Stomach (tissue), 9 donors: ENCODE data around the gene CRYZL1. TPM values are rescaled to one million over a fixed set of nuclear protein-coding genes. Genes with fewer than 3 reads are reported as not detected.

ENCODE experiments used
- DNase-seq, 2 donors: peaks; one replicate each; pipeline versions ENCODE4 v3.0.0 to v3.0.0-alpha.2; 2013 to 2019
- H3K27ac ChIP-seq, 5 donors: fragments of 200-600 bp in 4 of 5; sonication (generic) in 4 of 5; one replicate each; pipeline ENCODE4 v1.5.1; 2013 to 2019; ENCODE audit warnings: mild to moderate bottlenecking in 1 of 5, moderate library complexity in 1 of 5
- H3K27me3 ChIP-seq, 3 donors: fragments of 200-600 bp; sonication (generic); one replicate each; pipeline ENCODE4 v1.5.1; 2017 to 2019; ENCODE audit warnings: mixed run types in 1 of 3
- H3K36me3 ChIP-seq, 4 donors: fragments of 200-600 bp; sonication (generic); 1 replicate in 3 of 4; 2 replicates in 1 of 4; pipeline ENCODE4 v1.5.1; 2016 to 2019
- H3K4me1 ChIP-seq, 4 donors: fragments of 200-600 bp; sonication (generic); one replicate each; pipeline ENCODE4 v1.5.1; 2016 to 2019
- H3K4me3 ChIP-seq, 4 donors: fragments of 200-600 bp; sonication (generic) in 3 of 4; one replicate each; pipeline ENCODE4 v1.5.1; 2016 to 2019; ENCODE audit warnings: mild to moderate bottlenecking in 1 of 4
- H3K9me3 ChIP-seq, 4 donors: fragments of 200-600 bp; sonication (generic); one replicate each; pipeline ENCODE4 v1.5.1; 2016 to 2019
- EP300 ChIP-seq: sonication (generic); formaldehyde crosslinking; IDR thresholded peaks from one replicate; pipeline ENCODE4 v1.6.1; 2017; ENCODE audit warnings: antibody characterized with exemption
- POLR2A ChIP-seq, 4 donors: fragments of 450-650 bp; IDR thresholded peaks; one replicate each; pipeline ENCODE4 v1.6.1; 2016; ENCODE audit warnings: antibody characterized with exemption in 4 of 4, control low read depth in 2 of 4, mild to moderate bottlenecking in 1 of 4, moderate library complexity in 1 of 4
- POLR2AphosphoS5 ChIP-seq, 3 donors: sonication (generic); formaldehyde crosslinking; IDR thresholded peaks; one replicate each; pipeline ENCODE4 v1.6.1; 2016; ENCODE audit warnings: antibody characterized with exemption in 3 of 3
- WGBS, 5 donors: extraction: QIAGEN DNeasy Blood & Tissue Kit in 3 of 5; methylation state at CpG; one replicate each; pipeline versions ENCODE4 v1.1.5 to v1.1.7; 2013 to 2018; 5-methylcytosine and 5-hydroxymethylcytosine counted together
- intact Hi-C: fragments of 100-400 bp; cut with DNase I; formaldehyde crosslinking; loops from one replicate; pipeline ENCODE4 v1.15.1; 2023; ENCODE audit warnings: low total_unique reads
- polyA plus RNA-seq, 3 donors: library from polyadenylated mRNA; stranded (reverse); fragments of 200-250 nt; gene quantifications; one replicate each; pipeline ENCODE4 v1.2.3, GENCODE V29; 2013
- total RNA-seq, 5 donors: library from RNA; depleted of rRNA; stranded (reverse); fragments of >200 nt; gene quantifications; one replicate each; pipeline versions ENCODE4 v1.1.0 to v1.2.3, GENCODE V29; 2014 to 2016
- TF ChIP-seq, protein P1 (sequence below), 7 experiments: fragments of 450-650 bp in 4 of 7; fragments of 200-600 bp in 3 of 7; sonication (generic) in 3 of 7; IDR thresholded peaks; one replicate each; pipeline ENCODE4 v1.5.1; 2016 to 2019; ENCODE audit warnings: antibody characterized with exemption in 7 of 7, control low read depth in 2 of 7, mild to moderate bottlenecking in 1 of 7
- donor health status: healthy with polysubstance abuse.
- donor health status: Bipolar disorder and iron deficiency.
- donor health status: healthy.

Gene CRYZL1
- total and polyA plus RNA-seq, 8 donors: 9.3 to 73.5 (median 28.8) TPM

DNA sequence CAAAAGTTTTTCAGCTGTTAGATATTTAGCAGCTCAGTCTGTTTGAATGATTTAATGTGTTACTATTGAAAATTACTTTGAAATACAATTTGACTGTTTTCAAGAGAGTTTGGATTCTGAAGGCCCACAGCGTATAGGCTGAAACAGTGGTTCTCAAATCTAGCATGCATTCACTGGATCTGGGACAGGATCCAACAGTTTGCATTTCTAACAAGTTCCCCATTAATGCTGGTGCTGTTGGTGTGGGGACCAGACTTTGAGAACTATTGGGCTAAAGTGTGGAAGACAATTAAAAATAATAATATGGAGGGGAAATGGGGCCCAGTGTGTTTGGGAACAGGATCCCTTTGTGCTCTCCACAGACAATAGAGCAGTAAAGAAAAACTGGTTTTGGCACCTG, 32.7 kb upstream of the CRYZL1 start:
- WGBS, 5 donors: 23 to 92% (median 83%) methylated on average over 1 of the region's 1 CpG
- H3K36me3 ChIP-seq: no peaks in the 10 kb centered on the region

DNA sequence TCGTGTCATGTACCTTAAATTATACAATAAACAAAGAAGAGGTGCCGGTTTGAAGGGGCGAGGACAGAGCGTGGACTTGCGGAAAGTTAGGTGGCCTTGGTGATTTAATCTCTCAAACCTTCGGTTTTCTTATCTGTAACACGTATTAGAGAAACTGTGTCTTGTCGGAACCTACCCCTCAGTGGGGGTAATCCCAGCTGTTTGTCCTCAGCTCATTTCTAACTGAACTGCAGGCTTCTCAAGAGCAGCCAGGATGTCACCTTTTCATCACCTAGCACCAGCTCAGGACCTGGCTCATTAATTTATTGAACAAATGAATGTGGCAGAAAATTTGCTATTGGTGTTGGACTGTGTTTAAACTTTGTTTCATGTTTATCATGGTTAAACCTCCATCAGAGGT, 31.9 kb upstream of the CRYZL1 start:
- peaks cover under 1 to 29% (median 13%) of the 10 kb centered on the region in 4 donors for H3K4me1 ChIP-seq
- no peaks in the 10 kb centered on the region for H3K9me3 ChIP-seq
- no peak overlapping the region for H3K4me3 ChIP-seq
- no peaks in the 10 kb centered on the region for H3K36me3 ChIP-seq
- intact Hi-C loops: no loop called here
- no peaks in the 10 kb centered on the region for H3K27me3 ChIP-seq
- no peak overlapping the region for H3K27ac ChIP-seq
- 68 to 79% (median 74%) methylated on average over 8 of the region's 8 CpGs for WGBS, 5 donors
- TF ChIP-seq POLR2A (IDR thresholded peaks at IDR 0.05) (no peak), POLR2AphosphoS5 (IDR thresholded peaks at IDR 0.05) (no peak), EP300 (no peak)
- TF ChIP-seq, protein P1, sequence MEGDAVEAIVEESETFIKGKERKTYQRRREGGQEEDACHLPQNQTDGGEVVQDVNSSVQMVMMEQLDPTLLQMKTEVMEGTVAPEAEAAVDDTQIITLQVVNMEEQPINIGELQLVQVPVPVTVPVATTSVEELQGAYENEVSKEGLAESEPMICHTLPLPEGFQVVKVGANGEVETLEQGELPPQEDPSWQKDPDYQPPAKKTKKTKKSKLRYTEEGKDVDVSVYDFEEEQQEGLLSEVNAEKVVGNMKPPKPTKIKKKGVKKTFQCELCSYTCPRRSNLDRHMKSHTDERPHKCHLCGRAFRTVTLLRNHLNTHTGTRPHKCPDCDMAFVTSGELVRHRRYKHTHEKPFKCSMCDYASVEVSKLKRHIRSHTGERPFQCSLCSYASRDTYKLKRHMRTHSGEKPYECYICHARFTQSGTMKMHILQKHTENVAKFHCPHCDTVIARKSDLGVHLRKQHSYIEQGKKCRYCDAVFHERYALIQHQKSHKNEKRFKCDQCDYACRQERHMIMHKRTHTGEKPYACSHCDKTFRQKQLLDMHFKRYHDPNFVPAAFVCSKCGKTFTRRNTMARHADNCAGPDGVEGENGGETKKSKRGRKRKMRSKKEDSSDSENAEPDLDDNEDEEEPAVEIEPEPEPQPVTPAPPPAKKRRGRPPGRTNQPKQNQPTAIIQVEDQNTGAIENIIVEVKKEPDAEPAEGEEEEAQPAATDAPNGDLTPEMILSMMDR (IDR thresholded peaks at IDR 0.05): no peak
- no peak for DNase-seq

More for the DNA sequence above, 32.7 kb upstream of the CRYZL1 start:
- no peak for DNase-seq
- H3K27me3 ChIP-seq: no peaks in the 10 kb centered on the region
- intact Hi-C loops: no loop called here
- H3K4me3 ChIP-seq: no peak overlapping the region
- no peaks in the 10 kb centered on the region for H3K9me3 ChIP-seq
- TF ChIP-seq POLR2A (IDR thresholded peaks at IDR 0.05) (no peak), EP300 (no peak), POLR2AphosphoS5 (IDR thresholded peaks at IDR 0.05) (no peak)
- TF ChIP-seq, protein P1 (IDR thresholded peaks at IDR 0.05): no peak
- peaks cover 0 to 32% (median 19%) of the 10 kb centered on the region in 4 donors for H3K4me1 ChIP-seq
- no peak overlapping the region for H3K27ac ChIP-seq

DNA sequence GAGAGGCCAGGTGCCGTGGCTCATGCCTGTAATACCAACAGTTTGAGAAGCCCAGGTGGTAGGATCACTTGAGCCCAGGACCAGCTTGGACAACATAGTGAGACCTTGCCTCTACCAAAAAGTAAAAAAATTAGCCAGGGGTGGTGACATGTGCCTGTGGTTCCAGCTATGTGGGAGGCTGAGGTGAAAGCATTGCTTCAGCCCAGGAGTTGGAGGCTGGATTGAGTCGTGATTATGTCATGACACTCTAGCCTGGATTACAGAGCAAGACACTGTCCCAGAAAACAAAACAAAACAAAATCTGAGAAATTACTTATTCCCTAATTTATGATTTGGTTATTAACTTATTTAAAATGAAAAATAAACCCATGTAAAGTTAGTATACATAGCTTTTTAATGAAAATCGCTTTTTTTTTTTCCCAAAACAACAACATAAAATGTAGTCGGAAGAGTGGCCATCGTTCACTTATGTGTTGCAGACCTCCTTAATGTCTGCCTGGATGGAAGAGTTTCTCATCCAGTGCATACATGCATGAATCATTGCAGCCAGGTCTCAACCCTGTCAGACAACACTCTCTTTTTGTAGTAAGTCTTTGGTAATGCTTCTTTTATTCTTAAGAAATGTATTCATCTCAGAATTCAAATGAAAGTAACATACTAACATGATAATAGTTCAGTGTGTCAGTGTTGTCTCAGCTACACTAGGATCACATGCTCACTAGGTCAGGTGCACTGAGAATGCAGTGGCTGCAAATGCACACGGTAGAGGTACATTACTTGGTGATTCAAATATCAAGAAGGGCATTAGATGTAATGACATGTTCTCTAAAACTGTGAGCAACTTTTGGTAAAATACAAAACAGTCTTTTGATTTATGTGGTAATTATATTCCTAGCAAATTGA, 28.8 kb upstream of the CRYZL1 start:
- no peak for TF ChIP-seq POLR2AphosphoS5 (IDR thresholded peaks at IDR 0.05)
- no peak for TF ChIP-seq POLR2A (IDR thresholded peaks at IDR 0.05)
- TF ChIP-seq, protein P1 (IDR thresholded peaks at IDR 0.05): no peak
- no peak for TF ChIP-seq EP300
- WGBS, 5 donors: 76 to 86% (median 81%) methylated on average over 6 of the region's 6 CpGs
- H3K27me3 ChIP-seq: no peaks in the 10 kb centered on the region
- H3K36me3 ChIP-seq: no peaks in the 10 kb centered on the region
- H3K4me3 ChIP-seq: no peak overlapping the region
- no peak for DNase-seq
- intact Hi-C loops: no loop called here
- no peak overlapping the region for H3K27ac ChIP-seq
- H3K4me1 ChIP-seq: peaks cover 0 to 41% (median 20%) of the 10 kb centered on the region in 4 donors
- no peaks in the 10 kb centered on the region for H3K9me3 ChIP-seq

DNA sequence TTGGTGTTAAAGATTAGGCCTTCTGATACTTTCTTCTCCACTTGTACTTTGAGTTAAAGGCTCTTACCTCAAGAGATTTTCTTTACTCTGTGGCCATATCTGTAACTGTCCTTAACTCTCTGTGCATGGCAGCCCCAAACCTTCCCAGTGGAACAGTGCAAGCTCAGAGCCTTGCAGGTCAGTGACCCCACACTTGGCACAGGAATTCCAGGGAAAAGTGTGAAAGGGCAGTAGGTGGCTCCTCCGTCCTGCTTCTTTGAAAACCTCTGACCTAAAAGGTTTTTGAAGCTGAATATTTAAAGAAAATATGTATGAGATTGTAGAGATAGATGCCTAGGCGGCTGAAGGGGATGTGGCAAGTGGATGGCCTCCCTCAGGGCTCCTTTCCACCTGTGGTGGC, 27.1 kb upstream of the CRYZL1 start:
- DNase-seq: no peak
- peaks cover 0 to 33% (median 15%) of the 10 kb centered on the region in 4 donors for H3K4me1 ChIP-seq
- H3K36me3 ChIP-seq: no peaks in the 10 kb centered on the region
- H3K27ac ChIP-seq: no peak overlapping the region
- intact Hi-C loops: no loop called here
- no peaks in the 10 kb centered on the region for H3K27me3 ChIP-seq
- WGBS, 5 donors: 79 to 92% (median 90%) methylated on average over 2 of the region's 2 CpGs
- TF ChIP-seq, protein P1 (IDR thresholded peaks at IDR 0.05): no peak
- TF ChIP-seq EP300 (no peak), POLR2A (IDR thresholded peaks at IDR 0.05) (no peak), POLR2AphosphoS5 (IDR thresholded peaks at IDR 0.05) (no peak)
- H3K9me3 ChIP-seq: no peaks in the 10 kb centered on the region
- no peak overlapping the region for H3K4me3 ChIP-seq
